ENCODE measurements around the gene PREP. TPM values are rescaled to one million over a fixed set of nuclear protein-coding genes. Genes with fewer than 3 reads are reported as not detected.

The PREP gene
- total and polyA plus RNA-seq, 12 donors = 12.3 to 37.4 (median 26.8) TPM

DNA sequence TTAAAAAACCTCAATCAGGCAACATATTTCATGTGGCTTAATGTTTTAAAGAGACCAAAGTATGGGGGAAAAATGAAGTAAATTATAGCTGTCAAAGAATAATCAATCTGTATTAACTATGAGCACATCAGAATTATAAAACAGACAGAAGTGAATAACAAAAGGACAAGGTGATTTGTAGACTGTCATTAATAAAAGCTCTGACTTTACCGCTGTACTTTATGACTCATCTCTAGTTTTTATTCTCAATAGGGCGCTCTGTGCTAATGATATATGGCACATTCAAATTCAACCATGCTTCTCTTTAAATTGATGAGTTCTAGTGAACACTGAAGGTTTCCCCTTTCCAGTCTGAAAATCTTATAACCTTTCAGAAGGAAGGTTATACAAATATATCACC, 72.0 kb downstream of the PREP start:
- H3K4me1 ChIP-seq = peaks cover 0 to 24% (median 18%) of the 10 kb centered on the region in 9 donors
- H3K27ac ChIP-seq = no peak overlapping the region
- ATAC-seq = no peak
- no peak for DNase-seq
- TF ChIP-seq, protein P1, sequence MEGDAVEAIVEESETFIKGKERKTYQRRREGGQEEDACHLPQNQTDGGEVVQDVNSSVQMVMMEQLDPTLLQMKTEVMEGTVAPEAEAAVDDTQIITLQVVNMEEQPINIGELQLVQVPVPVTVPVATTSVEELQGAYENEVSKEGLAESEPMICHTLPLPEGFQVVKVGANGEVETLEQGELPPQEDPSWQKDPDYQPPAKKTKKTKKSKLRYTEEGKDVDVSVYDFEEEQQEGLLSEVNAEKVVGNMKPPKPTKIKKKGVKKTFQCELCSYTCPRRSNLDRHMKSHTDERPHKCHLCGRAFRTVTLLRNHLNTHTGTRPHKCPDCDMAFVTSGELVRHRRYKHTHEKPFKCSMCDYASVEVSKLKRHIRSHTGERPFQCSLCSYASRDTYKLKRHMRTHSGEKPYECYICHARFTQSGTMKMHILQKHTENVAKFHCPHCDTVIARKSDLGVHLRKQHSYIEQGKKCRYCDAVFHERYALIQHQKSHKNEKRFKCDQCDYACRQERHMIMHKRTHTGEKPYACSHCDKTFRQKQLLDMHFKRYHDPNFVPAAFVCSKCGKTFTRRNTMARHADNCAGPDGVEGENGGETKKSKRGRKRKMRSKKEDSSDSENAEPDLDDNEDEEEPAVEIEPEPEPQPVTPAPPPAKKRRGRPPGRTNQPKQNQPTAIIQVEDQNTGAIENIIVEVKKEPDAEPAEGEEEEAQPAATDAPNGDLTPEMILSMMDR (IDR thresholded peaks at IDR 0.05) = no peak
- WGBS, 2 donors = 96 to 97% methylated on average over 2 of the region's 2 CpGs
- intact Hi-C loops (cut with DNase I) = no loop called here
- H3K27me3 ChIP-seq = no peaks in the 10 kb centered on the region
- H3K36me3 ChIP-seq = peaks cover 0 to 78% (median 0%) of the 10 kb centered on the region in 9 donors
- H3K9me3 ChIP-seq = no peaks in the 10 kb centered on the region
- H3K4me3 ChIP-seq = no peak overlapping the region

DNA sequence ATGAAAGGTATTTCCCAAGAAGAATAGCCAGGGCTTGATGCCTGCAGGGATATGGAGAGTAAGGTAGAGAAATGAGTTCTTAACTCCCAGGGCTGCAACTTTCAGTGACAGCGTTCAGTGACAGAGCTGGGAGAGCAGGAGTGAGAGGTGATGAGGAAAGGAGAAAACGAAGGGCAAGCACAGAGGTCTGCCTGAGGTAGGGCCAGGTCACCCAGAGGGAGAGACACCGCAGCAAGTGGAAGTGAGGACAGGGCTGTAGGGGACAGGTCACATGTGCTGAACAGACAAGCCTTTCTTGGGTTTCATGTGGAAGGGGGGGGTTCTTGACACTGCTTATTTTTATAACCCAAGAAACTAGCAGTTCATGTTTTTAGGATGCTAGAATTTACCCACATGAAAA, 72.5 kb downstream of the PREP start:
- 69 to 74% methylated on average over 3 of the region's 3 CpGs for WGBS, 2 donors
- TF ChIP-seq, protein P1 (IDR thresholded peaks at IDR 0.05) = no peak
- H3K27ac ChIP-seq = no peak overlapping the region
- peaks cover 0 to 77% (median 0%) of the 10 kb centered on the region in 9 donors for H3K36me3 ChIP-seq
- peaks cover 0 to 24% (median 18%) of the 10 kb centered on the region in 9 donors for H3K4me1 ChIP-seq
- intact Hi-C loops (cut with DNase I) = no loop called here
- H3K4me3 ChIP-seq = no peak overlapping the region
- no peaks in the 10 kb centered on the region for H3K9me3 ChIP-seq
- DNase-seq = no peak
- no peaks in the 10 kb centered on the region for H3K27me3 ChIP-seq
- ATAC-seq = peak in 1 of 8 donors; percentile 39

DNA sequence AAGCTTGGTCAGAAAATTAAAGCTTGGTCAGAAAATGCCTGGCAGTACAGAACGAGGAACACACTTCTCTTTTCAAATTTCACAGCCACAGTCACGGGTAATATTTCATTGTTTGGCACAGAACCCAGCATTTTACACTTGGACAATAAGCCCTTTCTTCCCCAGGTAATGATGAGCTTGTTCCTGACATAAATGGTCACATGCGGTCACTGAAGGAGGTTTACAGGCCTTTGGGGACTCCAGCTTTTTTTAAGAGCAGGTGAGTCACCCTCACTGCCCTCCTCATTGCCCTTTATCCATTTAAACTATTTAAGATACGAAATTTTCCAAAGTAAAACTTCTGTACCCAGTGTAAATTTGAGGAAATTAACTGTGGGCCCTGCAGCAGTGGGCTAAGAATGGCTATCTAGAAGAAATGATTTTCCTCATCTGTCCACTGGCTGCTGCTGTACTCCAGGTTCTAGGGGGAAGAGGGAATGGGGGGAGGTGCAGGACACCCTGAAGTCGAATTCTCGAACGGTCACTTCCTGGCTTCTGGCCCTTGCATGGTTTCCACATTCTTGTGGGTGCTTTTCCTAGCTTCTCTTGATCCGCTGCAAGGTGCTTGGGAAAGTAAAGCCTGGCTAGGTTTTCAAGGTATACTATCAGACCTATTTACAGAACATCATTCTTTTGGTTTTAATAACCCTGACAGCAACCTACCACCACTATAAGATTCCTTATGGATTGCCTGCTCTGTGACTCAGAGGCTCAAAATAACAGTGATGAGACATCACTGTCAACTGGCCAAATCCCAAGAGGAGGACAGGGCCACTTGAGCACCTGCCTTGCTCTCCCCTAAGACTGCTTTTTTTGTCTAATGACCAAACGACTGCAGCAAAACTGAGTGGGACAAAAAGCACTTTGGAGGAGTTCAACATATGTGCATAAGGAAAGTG, 75.8 kb downstream of the PREP start:
- H3K27me3 ChIP-seq = no peaks in the 10 kb centered on the region
- H3K4me3 ChIP-seq = no peak overlapping the region
- ATAC-seq (peak in 6 of 8 donors; percentile 41 to 86 (median 71)), DNase-seq (peak in 1 of 2 donors; percentile 32)
- peaks cover 0 to 91% (median 3%) of the 10 kb centered on the region in 9 donors for H3K36me3 ChIP-seq
- WGBS, 2 donors = 69 to 71% methylated on average over 9 of the region's 9 CpGs
- H3K4me1 ChIP-seq = peaks cover 0 to 24% (median 18%) of the 10 kb centered on the region in 9 donors
- H3K27ac ChIP-seq = peak overlapping the region in 1 of 10 donors; percentile 36
- intact Hi-C loops (cut with DNase I) = no loop called here
- H3K9me3 ChIP-seq = no peaks in the 10 kb centered on the region
- TF ChIP-seq, protein P1 (IDR thresholded peaks at IDR 0.05) = no peak

DNA sequence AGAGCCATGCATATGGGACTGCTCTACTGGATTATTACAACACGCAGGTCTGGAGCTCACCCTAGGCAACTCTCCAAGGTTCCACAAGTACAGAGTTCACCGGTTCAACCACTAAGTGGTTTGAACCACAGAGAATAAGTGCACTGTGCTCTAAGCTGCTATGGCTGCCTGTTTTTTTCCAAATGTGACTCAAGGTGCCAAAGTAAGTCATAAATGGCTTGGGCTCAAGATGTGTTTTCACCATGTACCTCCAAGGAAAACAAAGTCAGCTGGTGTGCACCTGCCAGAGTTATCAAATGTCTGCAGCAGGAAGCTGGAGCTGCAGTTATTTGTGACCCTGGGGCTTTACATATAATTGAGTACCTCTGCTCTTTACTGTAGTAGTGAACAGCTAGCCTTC, 76.7 kb downstream of the PREP start:
- H3K27me3 ChIP-seq = no peaks in the 10 kb centered on the region
- DNase-seq (no peak), ATAC-seq (peak in 7 of 8 donors; percentile 19 to 62 (median 49))
- TF ChIP-seq, protein P1 (IDR thresholded peaks at IDR 0.05) = no peak
- intact Hi-C loops (cut with DNase I) = no loop called here
- H3K27ac ChIP-seq = peak overlapping the region in 1 of 10 donors; percentile 36
- H3K36me3 ChIP-seq = peaks cover 0 to 89% (median 3%) of the 10 kb centered on the region in 9 donors
- WGBS, 2 donors = 29 to 52% methylated on average over 2 of the region's 2 CpGs
- peaks cover 0 to 25% (median 18%) of the 10 kb centered on the region in 9 donors for H3K4me1 ChIP-seq
- no peak overlapping the region for H3K4me3 ChIP-seq
- no peaks in the 10 kb centered on the region for H3K9me3 ChIP-seq

All from heart right ventricle (tissue), 16 donors.